ENCODE results near the gene IRX1. TPM values are rescaled to one million over a fixed set of nuclear protein-coding genes. Genes with fewer than 3 reads are reported as not detected.

Gene IRX1
- total and polyA plus RNA-seq, 2 donors, result 0.07 to 0.94 TPM

- 10% methylated on average over 86 of the region's 86 CpGs for WGBS
- DNase-seq (ENCODE audit: low read depth in 6 of 9, low spot score in 9 of 9), result peak in 4 of 9 donors; percentile 43 to 73 (median 71)
- peaks cover 97 to 100% of the 10 kb centered on the region in 2 donors for H3K27me3 ChIP-seq (ENCODE audit: control insufficient read depth in 2 of 2, insufficient read depth in 1 of 2, low read length in 1 of 2)
- peaks cover 12 to 49% of the 10 kb centered on the region in 2 donors for H3K4me1 ChIP-seq (ENCODE audit: control insufficient read depth in 2 of 2, insufficient read depth in 2 of 2, low read length in 2 of 2)
- no peaks in the 10 kb centered on the region for H3K36me3 ChIP-seq (ENCODE audit: control insufficient read depth in 2 of 2, insufficient read depth in 2 of 2, low read length in 1 of 2)
- H3K4me3 ChIP-seq (ENCODE audit: low read length in 2 of 2), result peak overlapping the region; percentile 46 to 49
- no peak overlapping the region for H3K27ac ChIP-seq (ENCODE audit: low read depth in 1 of 2, low read length in 1 of 2)
- peaks cover 6 to 20% of the 10 kb centered on the region in 2 donors for H3K9me3 ChIP-seq (ENCODE audit: control insufficient read depth in 2 of 2, insufficient read depth in 1 of 2, low read length in 1 of 2)
These were observed 3.8 kb downstream of the IRX1 start for GRCh38 chr5:3599226-3600105.

DNA sequence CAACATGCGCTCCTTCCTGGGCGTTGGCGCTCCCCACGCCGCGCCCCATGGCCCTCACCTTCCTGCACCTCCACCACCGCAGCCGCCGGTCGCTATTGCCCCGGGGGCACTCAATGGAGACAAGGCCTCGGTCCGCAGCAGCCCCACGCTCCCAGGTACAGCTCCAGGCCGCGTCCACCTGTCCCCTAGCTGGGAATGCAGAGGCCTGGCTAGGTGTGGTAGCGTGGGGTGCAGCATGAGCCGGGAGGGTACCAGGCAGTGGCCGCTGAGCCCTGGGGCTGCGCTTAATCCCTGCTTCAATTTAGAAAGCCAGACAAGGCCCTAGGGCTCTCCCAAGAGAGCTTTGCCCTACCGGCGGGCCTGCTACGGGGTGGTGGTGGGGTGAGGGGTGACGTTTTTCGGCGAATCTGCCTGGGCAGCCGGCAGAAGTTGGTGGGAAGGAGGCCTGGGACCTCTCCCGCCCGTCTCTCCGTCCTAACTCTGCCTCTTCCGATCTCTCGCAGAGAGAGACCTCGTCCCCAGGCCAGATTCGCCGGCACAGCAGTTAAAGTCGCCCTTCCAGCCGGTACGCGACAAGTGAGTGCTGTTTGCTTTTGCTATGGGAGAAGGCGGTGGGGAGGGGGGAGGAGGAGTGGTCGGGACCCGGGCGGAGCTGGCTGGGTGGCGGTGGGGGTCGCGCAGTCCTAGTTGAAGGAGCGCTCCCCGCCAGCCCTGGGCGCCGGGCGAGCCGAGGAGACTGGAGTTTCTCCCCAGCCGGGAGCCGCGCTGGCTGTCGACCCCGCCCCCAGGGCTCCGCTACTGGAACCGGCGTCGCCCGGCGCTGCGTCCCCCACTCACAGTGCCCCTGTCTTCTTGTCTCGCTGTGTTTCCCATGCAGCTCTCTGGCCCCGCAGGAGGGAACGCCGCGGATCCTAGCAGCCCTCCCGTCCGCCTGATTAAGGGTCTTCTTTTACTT, 4.8 kb downstream of the IRX1 start:
- 6% methylated on average over 71 of the region's 71 CpGs for WGBS
- DNase-seq (ENCODE audit: low read depth in 6 of 9, low spot score in 9 of 9), result peak in 4 of 9 donors; percentile 32 to 68 (median 58)
- Histone ChIP-seq H3K27ac (ENCODE audit: low read depth in 1 of 2, low read length in 1 of 2) (peak overlapping the region in 1 of 2 donors; percentile 5), H3K36me3 (ENCODE audit: control insufficient read depth in 2 of 2, insufficient read depth in 2 of 2, low read length in 1 of 2) (no peaks in the 10 kb centered on the region), H3K9me3 (ENCODE audit: control insufficient read depth in 2 of 2, insufficient read depth in 1 of 2, low read length in 1 of 2) (peaks cover 6 to 20% of the 10 kb centered on the region in 2 donors), H3K4me3 (ENCODE audit: low read length in 2 of 2) (peak overlapping the region; percentile 46 to 49), H3K27me3 (ENCODE audit: control insufficient read depth in 2 of 2, insufficient read depth in 1 of 2, low read length in 1 of 2) (peaks cover 97 to 99% of the 10 kb centered on the region in 2 donors), H3K4me1 (ENCODE audit: control insufficient read depth in 2 of 2, insufficient read depth in 2 of 2, low read length in 2 of 2) (peaks cover 11 to 41% of the 10 kb centered on the region in 2 donors)

DNA sequence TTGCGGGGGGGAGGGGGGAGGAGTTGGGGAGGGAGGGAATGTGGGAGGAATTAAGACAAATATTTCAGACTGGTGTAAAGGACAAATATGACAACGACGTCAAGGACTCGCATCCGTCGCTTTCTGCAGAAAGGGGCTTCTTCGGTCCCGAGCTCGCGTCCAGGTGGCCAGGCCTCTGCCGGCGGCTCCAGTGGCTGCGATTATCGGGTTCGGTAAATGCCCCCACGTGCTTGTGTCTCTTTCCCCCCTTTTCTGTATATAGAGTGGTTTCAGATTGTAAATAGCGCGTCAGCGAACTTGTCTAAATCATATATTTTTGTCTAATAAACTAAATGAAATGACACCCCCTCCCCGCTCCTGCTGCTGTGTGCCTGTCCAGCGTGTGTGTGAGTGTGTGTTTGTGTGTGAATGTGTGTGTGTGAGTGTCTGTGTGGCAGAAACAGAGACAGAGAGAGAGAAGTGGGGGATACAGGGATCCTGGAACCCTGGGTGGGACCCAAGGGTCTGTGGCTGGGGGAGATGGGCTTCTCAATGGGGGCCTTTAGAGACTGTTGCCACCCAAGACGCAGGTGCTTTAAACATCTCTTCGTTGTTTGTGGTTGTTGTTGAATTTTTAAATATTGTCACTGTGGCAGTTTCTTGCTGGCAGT, 5.6 kb downstream of the IRX1 start:
- 11% methylated on average over 23 of the region's 23 CpGs for WGBS
- Histone ChIP-seq H3K27ac (ENCODE audit: low read depth in 1 of 2, low read length in 1 of 2) (no peak overlapping the region), H3K27me3 (ENCODE audit: control insufficient read depth in 2 of 2, insufficient read depth in 1 of 2, low read length in 1 of 2) (peaks cover 99 to 100% of the 10 kb centered on the region in 2 donors), H3K9me3 (ENCODE audit: control insufficient read depth in 2 of 2, insufficient read depth in 1 of 2, low read length in 1 of 2) (peaks cover 6 to 22% of the 10 kb centered on the region in 2 donors), H3K4me3 (ENCODE audit: low read length in 2 of 2) (peak overlapping the region; percentile 46 to 49), H3K4me1 (ENCODE audit: control insufficient read depth in 2 of 2, insufficient read depth in 2 of 2, low read length in 2 of 2) (peaks cover 10 to 40% of the 10 kb centered on the region in 2 donors), H3K36me3 (ENCODE audit: control insufficient read depth in 2 of 2, insufficient read depth in 2 of 2, low read length in 1 of 2) (no peaks in the 10 kb centered on the region)
- DNase-seq (ENCODE audit: low read depth in 6 of 9, low spot score in 9 of 9), result peak in 1 of 9 donors; percentile 51

DNA sequence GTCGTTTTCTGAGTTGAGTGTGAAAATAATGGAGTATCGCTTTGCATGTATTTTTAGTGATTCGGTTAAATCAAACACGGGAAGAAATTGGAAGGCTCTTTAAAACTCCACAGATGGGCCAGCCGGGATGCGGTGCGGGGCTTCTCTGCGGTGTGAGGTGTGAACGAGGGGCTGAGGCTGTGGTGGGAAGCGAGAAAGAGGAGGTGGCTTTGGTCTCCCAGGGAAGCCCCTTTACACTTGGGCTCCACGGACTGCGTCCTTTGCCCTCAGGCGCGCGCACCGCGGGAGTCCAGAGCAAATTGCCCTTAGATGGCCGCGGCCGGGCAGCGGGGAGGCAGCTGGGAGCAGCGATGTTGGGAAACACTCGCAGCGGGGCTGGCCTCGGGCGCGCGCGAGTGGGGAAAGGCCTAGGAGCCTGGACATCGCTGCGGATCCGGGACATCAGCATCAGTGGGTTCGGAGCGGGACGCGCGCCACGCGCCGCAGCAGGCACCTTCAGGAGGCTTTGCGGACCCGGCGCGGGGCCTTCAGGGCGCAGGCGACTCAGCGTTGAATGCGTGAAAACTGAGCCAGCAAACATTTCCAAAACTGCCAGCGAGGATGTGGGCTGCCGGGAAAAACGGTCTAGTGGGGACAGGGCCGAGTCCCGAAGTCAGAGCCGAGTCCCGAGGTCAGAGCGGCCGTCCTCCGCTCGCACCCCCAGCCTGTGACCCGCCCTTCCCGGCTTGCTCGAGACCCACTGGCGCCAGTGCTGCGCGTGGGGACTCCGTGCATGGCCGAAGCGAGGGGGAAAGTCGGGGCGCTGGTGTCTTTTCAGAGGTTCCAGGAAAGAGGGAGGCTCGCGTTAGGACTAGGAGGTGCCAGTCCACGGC, 6.5 kb downstream of the IRX1 start:
- Histone ChIP-seq H3K4me1 (ENCODE audit: control insufficient read depth in 2 of 2, insufficient read depth in 2 of 2, low read length in 2 of 2) (peaks cover 10 to 37% of the 10 kb centered on the region in 2 donors), H3K4me3 (ENCODE audit: low read length in 2 of 2) (peak overlapping the region; percentile 39 to 49), H3K9me3 (ENCODE audit: control insufficient read depth in 2 of 2, insufficient read depth in 1 of 2, low read length in 1 of 2) (peaks cover 5 to 26% of the 10 kb centered on the region in 2 donors), H3K27me3 (ENCODE audit: control insufficient read depth in 2 of 2, insufficient read depth in 1 of 2, low read length in 1 of 2) (peaks cover 98 to 100% of the 10 kb centered on the region in 2 donors), H3K27ac (ENCODE audit: low read depth in 1 of 2, low read length in 1 of 2) (no peak overlapping the region), H3K36me3 (ENCODE audit: control insufficient read depth in 2 of 2, insufficient read depth in 2 of 2, low read length in 1 of 2) (no peaks in the 10 kb centered on the region)
- WGBS, result 6% methylated on average over 73 of the region's 73 CpGs
- DNase-seq (ENCODE audit: low read depth in 6 of 9, low spot score in 9 of 9), result peak in 1 of 9 donors; percentile 19

- peaks cover 5 to 26% of the 10 kb centered on the region in 2 donors for H3K9me3 ChIP-seq (ENCODE audit: control insufficient read depth in 2 of 2, insufficient read depth in 1 of 2, low read length in 1 of 2)
- no peak overlapping the region for H3K27ac ChIP-seq (ENCODE audit: low read depth in 1 of 2, low read length in 1 of 2)
- WGBS, result 7% methylated on average over 45 of the region's 45 CpGs
- H3K27me3 ChIP-seq (ENCODE audit: control insufficient read depth in 2 of 2, insufficient read depth in 1 of 2, low read length in 1 of 2), result peaks cover 98 to 100% of the 10 kb centered on the region in 2 donors
- no peaks in the 10 kb centered on the region for H3K36me3 ChIP-seq (ENCODE audit: control insufficient read depth in 2 of 2, insufficient read depth in 2 of 2, low read length in 1 of 2)
- peak overlapping the region; percentile 39 to 49 for H3K4me3 ChIP-seq (ENCODE audit: low read length in 2 of 2)
- DNase-seq (ENCODE audit: low read depth in 6 of 9, low spot score in 9 of 9), result peak in 2 of 9 donors; percentile 47 to 53
- H3K4me1 ChIP-seq (ENCODE audit: control insufficient read depth in 2 of 2, insufficient read depth in 2 of 2, low read length in 2 of 2), result peaks cover 10 to 34% of the 10 kb centered on the region in 2 donors
These were observed 7.3 kb downstream of the IRX1 start for GRCh38 chr5:3602785-3603502.

DNA sequence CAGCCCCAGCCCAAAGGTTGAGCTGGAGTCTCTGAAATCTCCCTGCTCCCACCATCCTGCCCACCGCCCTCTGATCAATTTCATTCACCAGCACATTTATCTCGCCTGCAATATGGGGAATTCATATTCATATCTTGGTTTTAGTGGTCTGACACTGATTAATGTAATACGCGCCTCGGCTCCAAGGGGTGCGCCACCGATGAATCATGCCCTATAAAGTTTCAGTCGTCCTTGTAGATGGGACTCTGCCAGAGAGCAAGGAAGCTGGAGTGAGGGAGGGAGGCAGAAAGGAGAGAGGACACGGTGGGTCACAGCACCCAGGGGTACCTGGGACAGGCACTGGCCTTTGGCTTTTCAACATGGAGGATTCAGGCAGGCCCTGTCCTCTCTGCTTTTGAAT, 8.9 kb downstream of the IRX1 start:
- peaks cover 5 to 21% of the 10 kb centered on the region in 2 donors for H3K9me3 ChIP-seq (ENCODE audit: control insufficient read depth in 2 of 2, insufficient read depth in 1 of 2, low read length in 1 of 2)
- no peak overlapping the region for H3K4me3 ChIP-seq (ENCODE audit: low read length in 2 of 2)
- no peak for DNase-seq (ENCODE audit: low read depth in 6 of 9, low spot score in 9 of 9)
- 71% methylated on average over 9 of the region's 9 CpGs for WGBS
- no peak overlapping the region for H3K27ac ChIP-seq (ENCODE audit: low read depth in 1 of 2, low read length in 1 of 2)
- no peaks in the 10 kb centered on the region for H3K36me3 ChIP-seq (ENCODE audit: control insufficient read depth in 2 of 2, insufficient read depth in 2 of 2, low read length in 1 of 2)
- H3K4me1 ChIP-seq (ENCODE audit: control insufficient read depth in 2 of 2, insufficient read depth in 2 of 2, low read length in 2 of 2), result peaks cover 10 to 29% of the 10 kb centered on the region in 2 donors
- peaks cover 96 to 100% of the 10 kb centered on the region in 2 donors for H3K27me3 ChIP-seq (ENCODE audit: control insufficient read depth in 2 of 2, insufficient read depth in 1 of 2, low read length in 1 of 2)

- WGBS, result 31% methylated on average over 32 of the region's 32 CpGs
- peaks cover 91 to 100% of the 10 kb centered on the region in 2 donors for H3K27me3 ChIP-seq (ENCODE audit: control insufficient read depth in 2 of 2, insufficient read depth in 1 of 2, low read length in 1 of 2)
These were observed 9.8 kb downstream of the IRX1 start for GRCh38 chr5:3605298-3606010.

More at GRCh38 chr5:3605298-3606010, 9.8 kb downstream of the IRX1 start:
- no peak for DNase-seq (ENCODE audit: low read depth in 6 of 9, low spot score in 9 of 9)
- no peaks in the 10 kb centered on the region for H3K36me3 ChIP-seq (ENCODE audit: control insufficient read depth in 2 of 2, insufficient read depth in 2 of 2, low read length in 1 of 2)
- peaks cover 3 to 15% of the 10 kb centered on the region in 2 donors for H3K9me3 ChIP-seq (ENCODE audit: control insufficient read depth in 2 of 2, insufficient read depth in 1 of 2, low read length in 1 of 2)
- no peak overlapping the region for H3K4me3 ChIP-seq (ENCODE audit: low read length in 2 of 2)
- H3K4me1 ChIP-seq (ENCODE audit: control insufficient read depth in 2 of 2, insufficient read depth in 2 of 2, low read length in 2 of 2), result peaks cover 10 to 23% of the 10 kb centered on the region in 2 donors
- H3K27ac ChIP-seq (ENCODE audit: low read depth in 1 of 2, low read length in 1 of 2), result no peak overlapping the region

Data from thymus (tissue), 11 donors.